Choroid plexus epithelial cell (primary cell): ENCODE results near the gene LOXHD1.

ENCODE experiments used
- DNase-seq: peaks from one replicate; pipeline ENCODE4 v3.0.0-alpha.2; 2010; ENCODE audit warnings: low read depth
- H3K4me3 ChIP-seq: 2 replicates; pipeline ENCODE4 v1.5.1; 2011; ENCODE audit warnings: low read depth, mild to moderate bottlenecking, control low read depth, low read length, moderate library complexity
- TF ChIP-seq, protein P1 (sequence below): conservative IDR thresholded peaks from 2 replicates; pipeline ENCODE4 v1.5.1; 2011; ENCODE audit warnings: low read depth, mild to moderate bottlenecking, control low read depth, inconsistent platforms, low read length, moderate library complexity

Gene LOXHD1

DNA sequence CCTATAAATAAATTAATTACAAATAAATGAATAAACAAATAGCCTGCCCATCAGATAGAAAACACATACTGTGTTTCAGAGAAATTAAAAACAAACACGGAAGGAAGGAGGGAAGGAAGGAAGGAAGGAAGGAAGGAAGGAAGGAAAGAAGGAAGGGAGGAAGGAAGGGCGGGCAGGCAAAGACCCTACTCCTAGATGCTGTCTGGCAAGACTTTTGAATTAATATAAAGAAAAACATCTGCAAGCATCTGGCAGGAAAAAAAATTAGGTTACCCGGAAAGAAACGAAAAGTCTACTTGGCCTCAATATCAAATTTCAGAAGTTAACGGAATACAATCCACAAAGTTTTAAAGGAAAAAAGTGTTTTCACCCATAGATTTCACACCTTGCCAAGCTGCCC is 49.1 kb downstream of the LOXHD1 start:
- no peak overlapping the region for H3K4me3 ChIP-seq
- no peak for DNase-seq
- TF ChIP-seq, protein P1, sequence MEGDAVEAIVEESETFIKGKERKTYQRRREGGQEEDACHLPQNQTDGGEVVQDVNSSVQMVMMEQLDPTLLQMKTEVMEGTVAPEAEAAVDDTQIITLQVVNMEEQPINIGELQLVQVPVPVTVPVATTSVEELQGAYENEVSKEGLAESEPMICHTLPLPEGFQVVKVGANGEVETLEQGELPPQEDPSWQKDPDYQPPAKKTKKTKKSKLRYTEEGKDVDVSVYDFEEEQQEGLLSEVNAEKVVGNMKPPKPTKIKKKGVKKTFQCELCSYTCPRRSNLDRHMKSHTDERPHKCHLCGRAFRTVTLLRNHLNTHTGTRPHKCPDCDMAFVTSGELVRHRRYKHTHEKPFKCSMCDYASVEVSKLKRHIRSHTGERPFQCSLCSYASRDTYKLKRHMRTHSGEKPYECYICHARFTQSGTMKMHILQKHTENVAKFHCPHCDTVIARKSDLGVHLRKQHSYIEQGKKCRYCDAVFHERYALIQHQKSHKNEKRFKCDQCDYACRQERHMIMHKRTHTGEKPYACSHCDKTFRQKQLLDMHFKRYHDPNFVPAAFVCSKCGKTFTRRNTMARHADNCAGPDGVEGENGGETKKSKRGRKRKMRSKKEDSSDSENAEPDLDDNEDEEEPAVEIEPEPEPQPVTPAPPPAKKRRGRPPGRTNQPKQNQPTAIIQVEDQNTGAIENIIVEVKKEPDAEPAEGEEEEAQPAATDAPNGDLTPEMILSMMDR, result no peak

DNA sequence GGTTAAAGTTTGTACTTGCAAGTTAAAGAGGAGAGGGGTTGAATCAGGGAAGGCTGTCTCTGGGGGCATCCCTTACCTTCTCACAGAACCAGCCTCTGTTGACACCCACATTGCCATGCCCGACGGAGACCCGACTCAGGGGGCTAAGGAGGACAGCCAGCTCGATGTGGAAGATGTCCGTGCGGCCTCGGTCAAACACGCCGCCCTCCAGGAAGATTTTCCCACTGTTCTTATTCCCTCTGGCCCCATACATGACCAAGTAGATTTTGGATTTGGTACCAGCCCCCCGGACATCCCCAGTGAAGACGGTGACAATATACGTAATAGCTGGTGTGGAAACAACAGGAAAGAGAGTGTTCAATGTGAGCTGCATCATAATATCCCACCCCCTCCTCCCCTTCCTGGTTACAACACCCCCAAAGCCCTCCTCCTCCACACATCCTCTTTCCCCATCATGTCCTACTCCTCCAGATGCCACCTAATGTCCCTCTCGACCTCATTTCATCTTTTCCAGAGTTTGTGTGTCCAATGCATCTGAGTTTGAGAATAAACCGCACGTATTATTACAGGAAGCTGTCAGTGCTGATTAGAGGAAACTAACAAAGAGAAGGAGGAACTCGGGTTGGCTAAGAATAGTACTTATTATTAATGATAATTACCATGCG is 55.7 kb downstream of the LOXHD1 start:
- TF ChIP-seq, protein P1, result no peak
- DNase-seq, result no peak
- no peak overlapping the region for H3K4me3 ChIP-seq

DNA sequence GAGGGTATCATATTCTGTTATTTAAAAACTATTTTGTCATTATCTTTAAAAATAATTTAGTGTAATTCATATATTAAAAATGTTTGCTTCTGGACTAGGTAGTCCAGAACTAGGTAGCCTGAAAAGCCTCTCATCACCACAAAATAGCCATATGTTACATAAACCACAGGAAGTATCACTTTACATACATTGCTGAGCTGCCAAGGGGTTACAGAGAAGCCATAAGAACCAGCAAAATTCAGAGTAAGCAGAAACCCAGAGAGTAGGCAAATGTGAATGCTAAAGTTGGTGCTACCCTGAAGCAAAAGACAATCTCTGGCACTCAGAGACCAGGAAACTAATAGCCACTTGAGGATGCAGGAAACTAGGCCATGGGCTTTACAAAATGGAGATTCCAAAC is 60.9 kb downstream of the LOXHD1 start:
- DNase-seq, result peak; percentile 19
- TF ChIP-seq, protein P1, result no peak

DNA sequence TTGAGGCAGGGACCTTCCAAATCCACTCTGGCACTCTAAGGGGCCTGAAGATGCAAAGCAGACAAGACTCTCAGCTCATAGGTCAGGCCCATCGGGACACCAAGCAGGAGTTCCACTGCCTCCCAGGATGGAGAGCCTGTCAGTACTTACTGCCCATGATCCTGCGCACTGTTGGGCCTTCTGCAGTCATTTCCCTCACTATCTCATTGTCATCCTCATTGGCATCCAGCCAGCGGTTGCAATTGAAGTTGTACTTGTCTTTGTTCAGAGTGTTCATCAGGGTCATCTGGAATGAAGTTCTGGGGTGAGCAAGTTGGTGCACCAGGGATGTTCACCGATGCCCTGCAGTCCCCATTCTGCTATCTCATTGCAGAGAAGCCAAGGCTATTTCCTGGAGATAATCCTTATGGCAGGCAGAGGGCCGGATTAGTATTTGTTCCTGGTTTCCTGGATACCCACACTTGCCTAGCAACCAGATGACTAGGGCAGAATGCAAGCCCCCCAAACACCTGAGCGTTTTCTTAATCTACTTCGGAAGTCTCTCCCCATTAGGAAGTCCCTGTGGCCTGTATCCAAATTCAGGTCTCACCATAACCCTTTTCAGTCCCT is 65.1 kb downstream of the LOXHD1 start:
- TF ChIP-seq, protein P1, result no peak
- H3K4me3 ChIP-seq, result no peak overlapping the region
- no peak for DNase-seq

More for the DNA sequence above, 60.9 kb downstream of the LOXHD1 start:
- no peak overlapping the region for H3K4me3 ChIP-seq

GRCh38 chr18:46590103-46590502 is 66.9 kb downstream of the LOXHD1 start:
- TF ChIP-seq, protein P1, result no peak
- DNase-seq, result no peak
- H3K4me3 ChIP-seq, result no peak overlapping the region

GRCh38 chr18:46588971-46589660 is 67.9 kb downstream of the LOXHD1 start:
- TF ChIP-seq, protein P1, result no peak
- no peak for DNase-seq
- H3K4me3 ChIP-seq, result no peak overlapping the region
